IMR-90 (cell line): ENCODE results near the gene PIGBOS1. TPM values are rescaled to one million over a fixed set of nuclear protein-coding genes. Genes with fewer than 3 reads are reported as not detected.

Experiments
- ATAC-seq: fragments of 200-7000 bp; cut with Tn5 transposase; 2 replicates; pipeline ENCODE4 v1.9.1; 2020; ENCODE audit warnings: low read depth, mild to moderate bottlenecking, moderate library complexity
- BruUV-seq: library from RNA; stranded (reverse); fragments of 400-500 nt; replicated peaks from 2 replicates; lab custom pipeline; 2021; lab: Mats Ljungman, UMichigan
- CTCF ChIA-PET: fragments of 300-600 bp; formaldehyde crosslinking; extraction: SDS; loops from one replicate; lab custom pipeline; 2021; ENCODE audit warnings: antibody characterized with exemption; lab: Yijun Ruan, JAX
- POLR2A ChIA-PET: fragments of 300-600 bp; sonication (Branson Sonifier 250); formaldehyde crosslinking; loops from one replicate; lab custom pipeline; 2022; ENCODE audit warnings: antibody characterized with exemption; ENCODE audit not compliant: unreplicated experiment; lab: Charles Lee
- DNase-seq: peaks from one replicate; pipeline ENCODE4 v3.0.0; 2013
- H2AFZ ChIP-seq: replicated peaks from 2 replicates; pipeline ENCODE3; 2013; ENCODE audit warnings: low read length, mild to moderate bottlenecking; ENCODE audit not compliant: poor library complexity
- H2AK5ac ChIP-seq: 2 replicates; pipeline ENCODE4 v1.6.1; 2013; ENCODE audit warnings: low read depth, low read length, inconsistent platforms
- H2AK9ac ChIP-seq: replicated peaks from 2 replicates; pipeline ENCODE3; 2013; ENCODE audit warnings: mild to moderate bottlenecking, low read depth, low read length, moderate library complexity; ENCODE audit not compliant: poor library complexity
- H2BK120ac ChIP-seq: 2 replicates; pipeline ENCODE4 v1.6.1; 2013; ENCODE audit warnings: low read depth, low read length, inconsistent platforms
- H2BK15ac ChIP-seq: 3 replicates; pipeline ENCODE4 v1.6.1; 2013; ENCODE audit warnings: low read depth, low read length, inconsistent platforms
- H2BK20ac ChIP-seq: 2 replicates; pipeline ENCODE4 v1.6.1; 2013; ENCODE audit warnings: low read depth, mild to moderate bottlenecking, inconsistent platforms, low read length, moderate library complexity
- H2BK5ac ChIP-seq: 2 replicates; pipeline ENCODE4 v1.6.1; 2013; ENCODE audit warnings: mild to moderate bottlenecking, low read depth, low read length, inconsistent platforms; ENCODE audit not compliant: poor library complexity, severe bottlenecking
- H3K14ac ChIP-seq: replicated peaks from 2 replicates; pipeline ENCODE4 v1.6.1; 2013; ENCODE audit warnings: low read depth, low read length, inconsistent platforms
- H3K18ac ChIP-seq: 2 replicates; pipeline ENCODE4 v1.6.1; 2013; ENCODE audit warnings: low read depth, low read length, control low read depth
- H3K23ac ChIP-seq: 2 replicates; pipeline ENCODE4 v1.6.1; 2013; ENCODE audit warnings: low read depth, low read length, inconsistent platforms
- H3K27ac ChIP-seq: 2 replicates; pipeline ENCODE4 v1.5.1; 2013; ENCODE audit warnings: mild to moderate bottlenecking, control low read depth, low read length; ENCODE audit not compliant: insufficient read depth
- H3K27me3 ChIP-seq: 2 replicates; pipeline ENCODE4 v1.6.1; 2013; ENCODE audit warnings: low read length; ENCODE audit not compliant: control insufficient read depth, insufficient read depth
- H3K36me3 ChIP-seq: 2 replicates; pipeline ENCODE4 v1.6.1; 2013; ENCODE audit warnings: low read length, mixed read lengths; ENCODE audit not compliant: control insufficient read depth, insufficient read depth
- H3K4ac ChIP-seq: 2 replicates; pipeline ENCODE4 v1.6.1; 2013; ENCODE audit warnings: low read depth, low read length, inconsistent platforms
- H3K4me1 ChIP-seq: 2 replicates; pipeline ENCODE4 v1.6.1; 2013; ENCODE audit warnings: low read length, mixed read lengths; ENCODE audit not compliant: control insufficient read depth, insufficient read depth
- H3K4me2 ChIP-seq: 2 replicates; pipeline ENCODE4 v1.6.1; 2013; ENCODE audit warnings: low read depth, mild to moderate bottlenecking, control low read depth, low read length, moderate library complexity
- H3K4me3 ChIP-seq: 2 replicates; pipeline ENCODE4 v1.5.1; 2013; ENCODE audit warnings: low read depth, mild to moderate bottlenecking, control low read depth, low read length, moderate library complexity; ENCODE audit not compliant: insufficient read depth
- H3K56ac ChIP-seq: 2 replicates; pipeline ENCODE4 v1.6.1; 2013; ENCODE audit warnings: low read length, inconsistent platforms; ENCODE audit not compliant: insufficient read depth; ENCODE audit errors: extremely low read depth
- H3K79me1 ChIP-seq, 2 experiments: 2 replicates each; pipeline ENCODE4 v1.6.1; 2013; ENCODE audit warnings: low read length in 2 of 2, inconsistent platforms in 1 of 2, low read depth in 1 of 2
- H3K9ac ChIP-seq: 2 replicates; pipeline ENCODE4 v1.6.1; 2013; ENCODE audit warnings: low read depth, low read length, control low read depth
- H3K9me1 ChIP-seq: 2 replicates; pipeline ENCODE4 v1.6.1; 2013; ENCODE audit warnings: low read length, inconsistent platforms; ENCODE audit not compliant: insufficient read depth
- H3K9me3 ChIP-seq: 2 replicates; pipeline ENCODE4 v1.6.1; 2013; ENCODE audit warnings: low read length; ENCODE audit not compliant: control insufficient read depth, insufficient read depth
- H4K20me1 ChIP-seq: 2 replicates; pipeline ENCODE4 v1.6.1; 2013; ENCODE audit warnings: low read length, inconsistent platforms; ENCODE audit not compliant: insufficient read depth
- H4K5ac ChIP-seq: 2 replicates; pipeline ENCODE4 v1.6.1; 2013; ENCODE audit warnings: mild to moderate bottlenecking, low read depth, low read length, control low read depth
- H4K8ac ChIP-seq, 2 experiments: 2 replicates each; pipeline ENCODE4 v1.6.1; 2013; ENCODE audit warnings: low read depth in 2 of 2, low read length in 2 of 2, control low read depth in 1 of 2, inconsistent platforms in 1 of 2
- H4K91ac ChIP-seq: 2 replicates; pipeline ENCODE4 v1.6.1; 2013; ENCODE audit warnings: low read depth, low read length, inconsistent platforms; ENCODE audit not compliant: insufficient read depth
- BHLHE40 ChIP-seq: fragments of 150-350 bp; IDR thresholded peaks from 2 replicates; pipeline ENCODE4 v1.6.1; 2016; ENCODE audit warnings: mild to moderate bottlenecking, low read depth, low read length
- CEBPB ChIP-seq: IDR thresholded peaks from 2 replicates; pipeline ENCODE4 v1.6.1; 2012; ENCODE audit warnings: low read depth, low read length, improper control_type of control experiment
- CHD1 ChIP-seq: IDR thresholded peaks from 2 replicates; pipeline ENCODE4 v1.6.1; 2012; ENCODE audit warnings: low read depth, low read length, improper control_type of control experiment
- CTCF ChIP-seq: conservative IDR thresholded peaks from 2 replicates; pipeline ENCODE4 v1.5.1; 2012; ENCODE audit warnings: mild to moderate bottlenecking, low read depth, low read length, improper control_type of control experiment
- ELK1 ChIP-seq: fragments of 150-350 bp; IDR thresholded peaks from 2 replicates; pipeline ENCODE4 v1.6.1; 2016; ENCODE audit warnings: low read depth, mild to moderate bottlenecking, low read length, moderate library complexity, borderline replicate concordance
- FOS ChIP-seq: fragments of 150-350 bp; IDR thresholded peaks from 2 replicates; pipeline ENCODE4 v1.6.1; 2016; ENCODE audit warnings: low read depth, low read length
- MAFK ChIP-seq: IDR thresholded peaks from 2 replicates; pipeline ENCODE4 v1.6.1; 2012; ENCODE audit warnings: low read depth, low read length, improper control_type of control experiment
- MAZ ChIP-seq: IDR thresholded peaks from 2 replicates; pipeline ENCODE4 v1.6.1; 2012; ENCODE audit warnings: low read depth, mild to moderate bottlenecking, low read length, improper control_type of control experiment, moderate library complexity, borderline replicate concordance
- MXI1 ChIP-seq: IDR thresholded peaks from 2 replicates; pipeline ENCODE4 v1.6.1; 2012; ENCODE audit warnings: low read depth, mild to moderate bottlenecking, low read length, moderate library complexity, borderline replicate concordance
- NFE2L2 ChIP-seq: fragments of 150-350 bp; IDR thresholded peaks from 2 replicates; pipeline ENCODE4 v1.6.1; 2016; ENCODE audit warnings: low read depth, mild to moderate bottlenecking, low read length
- POLR2A ChIP-seq: IDR thresholded peaks from 2 replicates; pipeline ENCODE4 v1.6.1; 2012; ENCODE audit warnings: mild to moderate bottlenecking, low read depth, low read length
- RAD21 ChIP-seq: IDR thresholded peaks from 2 replicates; pipeline ENCODE4 v1.6.1; 2012; ENCODE audit warnings: low read length, improper control_type of control experiment
- RCOR1 ChIP-seq: IDR thresholded peaks from 2 replicates; pipeline ENCODE4 v1.6.1; 2012; ENCODE audit warnings: mild to moderate bottlenecking, low read length, improper control_type of control experiment; ENCODE audit not compliant: insufficient replicate concordance
- RFX5 ChIP-seq: IDR thresholded peaks from 2 replicates; pipeline ENCODE4 v1.8.0; 2012; ENCODE audit warnings: low read depth, mild to moderate bottlenecking, low read length, moderate library complexity
- SMC3 ChIP-seq: fragments of 150-350 bp; IDR thresholded peaks from 2 replicates; pipeline ENCODE4 v1.6.1; 2016; ENCODE audit warnings: low read depth, mild to moderate bottlenecking, antibody characterized with exemption, low read length, moderate library complexity
- USF2 ChIP-seq: fragments of 150-350 bp; IDR thresholded peaks from 2 replicates; pipeline ENCODE4 v1.6.1; 2017; ENCODE audit warnings: mild to moderate bottlenecking, antibody characterized with exemption, low read length, low read depth
- WGBS, 2 experiments: methylation state at CpG; one replicate each; pipeline versions ENCODE4 v1.1.5 to v1.1.7; 2013; ENCODE audit warnings: missing lambda C conversion rate in 2 of 2; ENCODE audit not compliant: insufficient read length in 1 of 2; ENCODE audit errors: extremely low coverage in 2 of 2; 5-methylcytosine and 5-hydroxymethylcytosine counted together
- dilution Hi-C: fragments of 300-500 bp; cut with HindIII; formaldehyde crosslinking; loops from one replicate; pipeline ENCODE4 v1.14.3; 2018; ENCODE audit warnings: low sequenced_read_pairs; ENCODE audit not compliant: unreplicated experiment
- in situ Hi-C: fragments of 300-500 bp; cut with MboI; formaldehyde crosslinking; loops from 3 replicates; pipeline ENCODE4 v1.14.3; 2019; ENCODE audit warnings: low sequenced_read_pairs, inconsistent platforms, mixed read lengths
- intact Hi-C: fragments of 100-400 bp; cut with micrococcal nuclease; formaldehyde crosslinking; loops from 2 replicates; pipeline ENCODE4 v1.10.0; 2022
- polyA plus RNA-seq, 3 experiments: library from polyadenylated mRNA; depleted of rRNA; stranded (reverse); fragments of >200 nt; gene quantifications; 2 replicates each; pipeline ENCODE4 v1.2.3, GENCODE V29; 2012; ENCODE audit warnings: low replicate concordance in 1 of 3
- total RNA-seq: library from RNA; depleted of rRNA; stranded (reverse); fragments of >200 nt; gene quantifications from 2 replicates; pipeline ENCODE4 v1.2.3, GENCODE V29; 2012

The PIGBOS1 gene
- total and polyA plus RNA-seq, 2 of the 4 experiments (the other 2 are of a cell fraction), result 11.7 to 12.7 TPM

- H2BK5ac ChIP-seq, result no peak overlapping the region
- no TSS peak for BruUV-seq
- in situ Hi-C loops, result no loop called here
Measured at GRCh38 chr15:55327387-55327786, 8.5 kb upstream of the PIGBOS1 start.

More at GRCh38 chr15:55327387-55327786, 8.5 kb upstream of the PIGBOS1 start:
- peaks cover 8% of the 10 kb centered on the region for H3K36me3 ChIP-seq
- no peak for TF ChIP-seq NFE2L2
- TF ChIP-seq MAFK, result no peak
- TF ChIP-seq MAZ, result no peak
- no peak for TF ChIP-seq RFX5
- no peak for TF ChIP-seq MXI1
- no peak for TF ChIP-seq CEBPB
- no peak for TF ChIP-seq SMC3
- TF ChIP-seq POLR2A, result no peak
- no peak for TF ChIP-seq ELK1
- no peak for TF ChIP-seq CTCF
- TF ChIP-seq FOS, result no peak
- no peak for TF ChIP-seq RCOR1
- TF ChIP-seq BHLHE40, result no peak
- TF ChIP-seq USF2, result no peak
- no peak for TF ChIP-seq RAD21
- TF ChIP-seq CHD1, result no peak
- no peak overlapping the region for H3K4me2 ChIP-seq
- DNase-seq, result no peak
- dilution Hi-C loops (no loop called here), intact Hi-C loops (no loop called here)
- H3K14ac ChIP-seq, result no peak overlapping the region
- no peak overlapping the region for H3K56ac ChIP-seq
- H3K4me1 ChIP-seq, result no peaks in the 10 kb centered on the region
- CTCF ChIA-PET, result no interaction called here
- no peak overlapping the region for H2AFZ ChIP-seq
- no peaks in the 10 kb centered on the region for H3K9me1 ChIP-seq
- H3K4me3 ChIP-seq, result no peak overlapping the region
- H3K79me1 ChIP-seq, result no peaks in the 10 kb centered on the region
- H2BK120ac ChIP-seq, result no peak overlapping the region
- no peak for ATAC-seq
- H2AK9ac ChIP-seq, result no peak overlapping the region
- no peak overlapping the region for H4K8ac ChIP-seq
- no CpG with 5 or more reads among the region's 1 CpG for WGBS, 2 experiments
- no peak overlapping the region for H3K27ac ChIP-seq
- H4K91ac ChIP-seq, result no peak overlapping the region
- H4K20me1 ChIP-seq, result no peaks in the 10 kb centered on the region
- H2BK15ac ChIP-seq, result no peak overlapping the region
- H4K5ac ChIP-seq, result no peak overlapping the region
- H3K4ac ChIP-seq, result no peak overlapping the region
- H3K9ac ChIP-seq, result no peak overlapping the region
- H2BK20ac ChIP-seq, result no peak overlapping the region
- H3K18ac ChIP-seq, result no peak overlapping the region
- H3K23ac ChIP-seq, result no peak overlapping the region
- no peak overlapping the region for H2AK5ac ChIP-seq
- no peaks in the 10 kb centered on the region for H3K27me3 ChIP-seq
- no peaks in the 10 kb centered on the region for H3K9me3 ChIP-seq
- POLR2A ChIA-PET, result no interaction called here
